ENCODE data around the gene TMEM74B.

Gene TMEM74B

GRCh38 chr20:1206366-1207148 lies 21.8 kb upstream of the TMEM74B start:
- no peak for DNase-seq

- no peak for DNase-seq
Observed at GRCh38 chr20:1205802-1206201, 21.0 kb upstream of the TMEM74B start.

- no peak for DNase-seq
Observed at GRCh38 chr20:1204576-1204975, 19.8 kb upstream of the TMEM74B start.

GRCh38 chr20:1204113-1204512 lies 19.3 kb upstream of the TMEM74B start:
- no peak for DNase-seq

GRCh38 chr20:1203630-1204029 lies 18.8 kb upstream of the TMEM74B start:
- no peak for DNase-seq

GRCh38 chr20:1202762-1203504 lies 18.2 kb upstream of the TMEM74B start, which contains the start of gene C20orf202:
Gene C20orf202, plus strand, starts transcription at chr20:1203454. Its CDS starts 132 bp downstream, at chr20:1203586.
- no peak for DNase-seq

- DNase-seq = no peak
Observed at GRCh38 chr20:1199964-1200363, 15.2 kb upstream of the TMEM74B start.

- no peak for DNase-seq
Observed at GRCh38 chr20:1199212-1199873, 14.6 kb upstream of the TMEM74B start.

GRCh38 chr20:1198751-1199150 lies 14.0 kb upstream of the TMEM74B start:
- no peak for DNase-seq

- DNase-seq = no peak
Observed at GRCh38 chr20:1197801-1198200, 13.0 kb upstream of the TMEM74B start.

GRCh38 chr20:1196634-1197033 lies 11.9 kb upstream of the TMEM74B start:
- DNase-seq = no peak

GRCh38 chr20:1195226-1195625 lies 10.4 kb upstream of the TMEM74B start:
- DNase-seq = no peak

GRCh38 chr20:1191299-1191698 lies 6.5 kb upstream of the TMEM74B start:
- DNase-seq = no peak

- no peak for DNase-seq
Observed at GRCh38 chr20:1190847-1191246, 6.1 kb upstream of the TMEM74B start.

- DNase-seq = no peak
Observed at GRCh38 chr20:1189827-1190226, 5.0 kb upstream of the TMEM74B start.

- DNase-seq = no peak
Observed at GRCh38 chr20:1188347-1188746, 3.6 kb upstream of the TMEM74B start.

- no peak for DNase-seq
Observed at GRCh38 chr20:1187605-1188171, 2.9 kb upstream of the TMEM74B start.

GRCh38 chr20:1186367-1186991 lies 1.7 kb upstream of the TMEM74B start:
- DNase-seq = no peak

GRCh38 chr20:1185790-1186334 lies 1.1 kb upstream of the TMEM74B start:
- peak in 4 of 56 donors; percentile 15 to 23 (median 23) for DNase-seq

GRCh38 chr20:1185316-1185741 lies 548 bp upstream of the TMEM74B start:
- DNase-seq = no peak

GRCh38 chr20:1184260-1184637 lies 532 bp downstream of the TMEM74B start:
- no peak for DNase-seq

All from amygdala (tissue), 56 donors.